Heart left ventricle (tissue), 16 donors: Measurements from ENCODE around the gene ITK. TPM values are rescaled to one million over a fixed set of nuclear protein-coding genes. Genes with fewer than 3 reads are reported as not detected.
"Not testable (repeated sequence)": the region's sequence is repeated elsewhere in the genome, so short reads cannot be mapped to it uniquely, and the experiment has no call there.

Experiments used
- ATAC-seq, 4 donors: fragments of 200-7000 bp; cut with Tn5 transposase; one replicate each; pipeline ENCODE4 v1.9.1; 2020 to 2022; ENCODE audit warnings: moderate library complexity in 4 of 4, mild to moderate bottlenecking in 3 of 4, moderate number of reproducible peaks in 1 of 4
- DNase-seq, 5 donors: peaks; one replicate each; pipeline ENCODE4 v3.0.0-alpha.2; 2020
- H3K27ac ChIP-seq, 12 donors: fragments of 200-600 bp; sonication (generic) in 4 of 12; one replicate each; pipeline versions ENCODE4 v1.5.0 to v1.8.0; 2016 to 2022; ENCODE audit warnings: mild to moderate bottlenecking in 2 of 12
- H3K27me3 ChIP-seq, 9 donors: fragments of 200-600 bp; sonication (generic) in 2 of 9; one replicate each; pipeline versions ENCODE4 v1.5.1 to v1.8.0; 2016 to 2022; ENCODE audit warnings: mild to moderate bottlenecking in 3 of 9
- H3K36me3 ChIP-seq, 9 donors: fragments of 200-600 bp; sonication (generic) in 2 of 9; one replicate each; pipeline versions ENCODE4 v1.5.0 to v1.8.0; 2018 to 2022; ENCODE audit warnings: mild to moderate bottlenecking in 2 of 9
- H3K4me1 ChIP-seq, 12 donors: fragments of 200-600 bp; sonication (generic) in 4 of 12; one replicate each; pipeline versions ENCODE4 v1.5.0 to v1.8.0; 2016 to 2022; ENCODE audit warnings: mild to moderate bottlenecking in 3 of 12
- H3K4me3 ChIP-seq, 12 donors: fragments of 200-600 bp; sonication (generic) in 4 of 12; one replicate each; pipeline versions ENCODE4 v1.5.0 to v1.8.0; 2017 to 2022; ENCODE audit warnings: mild to moderate bottlenecking in 9 of 12, moderate library complexity in 4 of 12
- H3K9me3 ChIP-seq, 12 donors: fragments of 200-600 bp; sonication (generic) in 4 of 12; one replicate each; pipeline versions ENCODE4 v1.5.0 to v1.8.0; 2016 to 2022; ENCODE audit warnings: mild to moderate bottlenecking in 1 of 12
- CTCF ChIP-seq, 12 donors: fragments of 200-600 bp; sonication (generic) in 4 of 12; IDR thresholded peaks; one replicate each; pipeline versions ENCODE4 v1.5.0 to v1.8.0; 2018 to 2022; ENCODE audit warnings: antibody characterized with exemption in 12 of 12, mild to moderate bottlenecking in 5 of 12
- POLR2A ChIP-seq, 2 donors: fragments of 450-650 bp; IDR thresholded peaks; one replicate each; pipeline ENCODE4 v1.6.1; 2017; ENCODE audit warnings: antibody characterized with exemption in 2 of 2, mild to moderate bottlenecking in 2 of 2, moderate library complexity in 2 of 2
- WGBS, 4 donors: extraction: QIAGEN DNeasy Blood & Tissue Kit in 2 of 4; methylation state at CpG; one replicate each; pipeline versions ENCODE4 v1.1.5 to v1.1.7; 2013 to 2018; 5-methylcytosine and 5-hydroxymethylcytosine counted together
- intact Hi-C, 10 donors: fragments of 100-400 bp; cut with DNase I; formaldehyde crosslinking; loops; one replicate each; pipeline versions ENCODE4 v1.11.1 to v1.14.2; 2022
- polyA plus RNA-seq, 2 donors: library from polyadenylated mRNA; stranded (reverse); fragments of 200-250 nt; gene quantifications; one replicate each; pipeline ENCODE4 v1.2.3, GENCODE V29; 2013
- total RNA-seq, 9 donors: library from RNA; depleted of rRNA in 2 of 9; stranded (reverse); fragments of >200 nt in 2 of 9; fragmentation: NEBNext Ultra II Directional in 3 of 9; extraction: Animal tissue kit (Norgen Biotek cat#: 25700) in 3 of 9; gene quantifications; one replicate each; pipeline versions ENCODE4 v1.1.0 to v1.2.4, GENCODE V29; 2016 to 2023
- donor health status: ischemic (EF 13 %, LVEDD 7.1; RV severe dilation, severe dysfunction).
- donor health status: healthy with polysubstance abuse.
- donor health status: DM: no; HTN: yes; CAD: no.
- donor health status: DM: no; HTN: no; CAD: no.
- donor health status: ischemic (EF 25% LVEDD 6.9; RV normal size, moderate dysfunction).
- donor health status: ischemic (EF 25% LVEDD 5.7; RV mildly dilated, moderate dysfunction).
- donor health status: healthy.
- donor health status: DM: yes; HTN: yes; CAD: no.
- donor health status: ischemic (EF 35%, LVEDD 5.7; RV mildly dilated, moderate dysfunction).
- donor health status: nonischemic (EF 11% LVEDD 7.7; RV severe dilation, severe dysfunction).
- donor health status: DM: yes; HTN: yes; CAD: no.
- donor health status: PGD.
- donor health status: ischemic (EF 29% LVEDD 5.4; RV normal size, mild dysfunction).
- donor health status: nonischemic (EF 23%, LVEDD 6.1; RV moderate dilation, normal function).

ITK gene
- total and polyA plus RNA-seq, 11 donors, result 0.09 to 7.3 (median 0.42) TPM

DNA sequence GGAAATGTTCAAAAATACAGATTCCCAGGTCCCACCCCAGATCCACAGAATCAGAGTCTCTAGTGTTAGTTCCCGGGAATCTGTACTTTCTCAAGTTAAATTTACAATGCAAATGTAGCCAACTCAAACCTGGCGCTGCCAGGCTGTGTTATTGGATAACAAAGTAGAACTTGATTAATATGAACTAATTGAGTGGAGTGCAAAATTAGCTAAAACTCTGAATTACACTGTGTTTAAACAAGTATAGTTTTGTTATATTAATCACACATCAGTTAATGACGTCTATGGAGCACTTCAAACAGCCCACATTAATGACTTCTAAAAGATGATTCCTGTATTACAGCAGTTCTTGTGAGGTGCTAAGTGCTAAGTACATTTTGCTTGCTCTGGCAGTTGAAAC is 52.9 kb downstream of the ITK start:
- Histone ChIP-seq H3K4me1 (no peaks in the 10 kb centered on the region), H3K27me3 (no peaks in the 10 kb centered on the region), H3K36me3 (peaks cover 0 to 11% (median 0%) of the 10 kb centered on the region in 9 donors), H3K9me3 (no peaks in the 10 kb centered on the region), H3K4me3 (no peak overlapping the region), H3K27ac (no peak overlapping the region)
- no peak for DNase-seq
- intact Hi-C loops, result no loop called here
- no peak for TF ChIP-seq POLR2A (IDR thresholded peaks at IDR 0.05)
- no peak for TF ChIP-seq CTCF (IDR thresholded peaks at IDR 0.05)
- no peak for ATAC-seq
- 89 to 92% (median 90%) methylated on average over 3 of the region's 3 CpGs for WGBS, 4 donors

- 85 to 91% (median 87%) methylated on average over 3 of the region's 3 CpGs for WGBS, 4 donors
- H3K27me3 ChIP-seq, result no peaks in the 10 kb centered on the region
- H3K4me1 ChIP-seq, result no peaks in the 10 kb centered on the region
- no peak for TF ChIP-seq POLR2A (IDR thresholded peaks at IDR 0.05)
- no peak for TF ChIP-seq CTCF (IDR thresholded peaks at IDR 0.05)
- H3K27ac ChIP-seq, result no peak overlapping the region
- H3K4me3 ChIP-seq, result no peak overlapping the region
- no peak for ATAC-seq
- peaks cover 0 to 14% (median 0%) of the 10 kb centered on the region in 9 donors for H3K36me3 ChIP-seq
- no peak for DNase-seq
- intact Hi-C loops, result no loop called here
- H3K9me3 ChIP-seq, result no peaks in the 10 kb centered on the region
Observed at GRCh38 chr5:157236423-157236822, 55.8 kb downstream of the ITK start.

DNA sequence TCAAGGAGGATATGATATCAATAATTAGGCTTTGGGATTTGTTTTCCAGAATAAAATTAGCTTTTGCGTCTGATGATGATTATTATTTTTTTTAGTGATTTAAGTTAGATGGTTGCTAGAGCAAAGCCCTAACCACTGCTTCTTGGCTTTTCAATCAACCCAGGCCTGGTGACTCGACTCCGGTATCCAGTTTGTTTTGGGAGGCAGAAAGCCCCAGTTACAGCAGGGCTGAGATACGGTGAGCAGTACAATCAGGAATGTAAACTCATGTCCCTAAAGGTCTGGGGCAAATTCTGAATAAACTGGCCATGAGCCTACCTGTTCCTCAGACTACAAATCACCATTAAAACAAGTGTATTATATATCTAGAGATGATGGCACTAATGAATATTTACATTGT is 60.8 kb downstream of the ITK start:
- WGBS, 4 donors, result 73 to 94% (median 87%) methylated on average over 4 of the region's 4 CpGs
- no peaks in the 10 kb centered on the region for H3K9me3 ChIP-seq
- intact Hi-C loops, result loop anchor here in 1 of 10 donors (10.0 kb wide), 1 partner anchor 87 kb away; no protein-coding TSS in a partner anchor
- no peak overlapping the region for H3K27ac ChIP-seq
- ATAC-seq (no peak), DNase-seq (no peak)
- no peaks in the 10 kb centered on the region for H3K4me1 ChIP-seq
- H3K4me3 ChIP-seq, result no peak overlapping the region
- no peaks in the 10 kb centered on the region for H3K27me3 ChIP-seq
- H3K36me3 ChIP-seq, result peaks cover 0 to 6% (median 0%) of the 10 kb centered on the region in 9 donors
- TF ChIP-seq CTCF (IDR thresholded peaks at IDR 0.05) (no peak), POLR2A (IDR thresholded peaks at IDR 0.05) (no peak)

GRCh38 chr5:157244704-157245103 is 64.1 kb downstream of the ITK start:
- intact Hi-C loops, result loop anchor here in 1 of 10 donors (10.0 kb wide), 1 partner anchor 90 kb away; no protein-coding TSS in a partner anchor
- peaks cover 0 to 21% (median 0%) of the 10 kb centered on the region in 12 donors for H3K4me1 ChIP-seq
- H3K9me3 ChIP-seq, ATAC-seq, H3K27me3 ChIP-seq, H3K36me3 ChIP-seq, H3K27ac ChIP-seq, DNase-seq, H3K4me3 ChIP-seq: not testable (repeated sequence)
- WGBS, 4 donors, result 61 to 79% (median 69%) methylated on average over 7 of the region's 7 CpGs

DNA sequence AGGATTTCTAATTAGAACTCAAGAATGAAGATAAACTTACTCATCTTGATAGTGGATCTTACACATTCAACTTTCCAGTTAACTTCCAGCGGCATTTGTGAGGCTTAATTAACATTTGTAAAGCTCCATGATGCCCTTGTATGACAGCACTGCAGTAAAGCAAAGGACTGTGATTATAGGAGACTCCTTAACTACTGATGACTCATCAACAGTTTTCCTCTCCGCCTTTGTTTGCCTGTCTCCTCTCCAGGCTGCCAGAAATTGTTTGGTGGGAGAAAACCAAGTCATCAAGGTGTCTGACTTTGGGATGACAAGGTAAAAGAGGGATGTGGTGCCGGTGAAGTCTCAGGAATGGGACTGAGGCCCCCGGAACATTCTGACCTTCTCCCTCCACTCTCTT is 64.8 kb downstream of the ITK start:
- no peak for DNase-seq
- ATAC-seq, result no peak
- Histone ChIP-seq H3K27me3 (no peaks in the 10 kb centered on the region), H3K27ac (no peak overlapping the region), H3K9me3 (no peaks in the 10 kb centered on the region), H3K36me3 (no peaks in the 10 kb centered on the region), H3K4me3 (no peak overlapping the region), H3K4me1 (peaks cover 0 to 26% (median 0%) of the 10 kb centered on the region in 12 donors)
- TF ChIP-seq POLR2A (IDR thresholded peaks at IDR 0.05) (no peak), CTCF (IDR thresholded peaks at IDR 0.05) (no peak)
- intact Hi-C loops, result loop anchor here in 1 of 10 donors (10.0 kb wide), 1 partner anchor 91 kb away; no protein-coding TSS in a partner anchor
- WGBS, 4 donors, result 66 to 76% (median 69%) methylated on average over 4 of the region's 4 CpGs
